T47D (cell line): ENCODE data around the gene SESTD1.

ENCODE experiments used
- DNase-seq, 2 experiments: peaks; one replicate each; pipeline versions ENCODE4 v3.0.0 to v3.0.0-alpha.2; 2011 to 2012; ENCODE audit warnings: low read depth in 1 of 2, low spot score in 1 of 2
- JUND ChIP-seq: IDR thresholded peaks from 2 replicates; pipeline ENCODE4 v1.6.1; 2012; ENCODE audit warnings: low read depth
- in situ Hi-C: cut with HindIII; loops from 2 replicates; pipeline ENCODE4 v1.10.0; 2016; ENCODE audit warnings: low sequenced_read_pairs, low pct_unique_long_range_greater_than_20kb

Gene SESTD1

GRCh38 chr2:179181002-179181401, 83.6 kb downstream of the SESTD1 start:
- TF ChIP-seq JUND, result no peak
- DNase-seq, result no peak
- in situ Hi-C loops, result no loop called here

DNA sequence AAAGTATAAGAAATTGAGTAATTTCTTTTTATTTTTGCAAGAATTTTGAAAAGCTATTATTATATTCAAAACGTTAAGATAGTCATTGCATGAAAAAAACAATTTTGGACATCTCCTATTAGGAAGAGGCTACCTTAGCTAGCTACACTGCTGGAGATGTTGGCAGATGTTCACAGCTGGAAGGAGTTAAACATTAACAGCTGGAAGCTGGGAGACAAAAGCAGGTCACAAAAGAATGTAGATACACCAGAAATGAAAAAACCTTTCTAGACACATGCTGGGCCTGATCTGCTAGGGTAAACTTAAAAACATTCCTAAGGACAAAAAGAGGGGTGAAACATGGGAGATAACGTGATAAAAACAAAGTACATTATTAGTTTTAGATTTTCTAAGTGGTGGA, 84.4 kb downstream of the SESTD1 start:
- TF ChIP-seq JUND, result no peak

DNA sequence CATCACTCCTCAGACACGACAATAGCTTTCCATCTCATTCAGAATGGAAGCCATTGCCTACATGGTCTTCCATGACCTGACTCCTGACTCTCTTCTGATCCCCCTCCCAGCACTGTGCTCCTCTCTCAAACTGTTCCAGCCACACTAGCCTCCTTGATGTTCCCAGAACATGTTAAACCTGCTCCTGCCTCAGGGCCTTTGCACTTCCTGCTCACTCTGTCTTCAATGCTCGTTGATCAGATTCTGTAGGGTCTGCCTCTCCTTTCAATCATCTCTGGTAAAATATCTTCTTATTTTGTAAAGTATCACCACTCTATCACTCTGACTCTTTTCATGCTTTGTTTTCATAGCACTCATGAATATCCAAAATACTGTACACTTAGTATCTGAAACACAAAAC, 84.9 kb downstream of the SESTD1 start:
- TF ChIP-seq JUND, result no peak
- DNase-seq, result peak in 1 of 2 experiments; percentile 1
- in situ Hi-C loops, result no loop called here

More for the DNA sequence above, 84.4 kb downstream of the SESTD1 start:
- peak in 1 of 2 experiments; percentile 1 for DNase-seq
- in situ Hi-C loops, result no loop called here

DNA sequence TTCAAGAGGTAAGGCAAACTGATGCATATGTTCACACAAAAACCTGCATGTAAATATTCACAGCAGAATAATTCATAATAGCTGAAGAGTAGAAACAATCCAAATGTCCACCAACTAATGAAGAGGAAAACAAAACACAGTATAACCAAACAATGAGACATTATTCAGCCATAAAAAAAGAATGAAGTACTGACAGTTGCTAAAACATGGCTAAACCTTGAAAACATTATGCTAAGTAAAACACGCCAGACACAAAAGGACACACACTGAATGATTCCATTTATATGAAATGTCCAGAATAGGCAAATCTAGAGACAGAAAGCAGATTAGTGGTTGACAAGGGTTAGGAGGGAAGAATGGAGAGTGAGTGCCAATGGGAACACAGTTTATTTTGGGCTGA, 86.9 kb downstream of the SESTD1 start:
- DNase-seq, result no peak
- in situ Hi-C loops, result no loop called here
- TF ChIP-seq JUND, result no peak

GRCh38 chr2:179174240-179174639, 90.4 kb downstream of the SESTD1 start:
- no peak for DNase-seq
- in situ Hi-C loops, result no loop called here
- no peak for TF ChIP-seq JUND

- TF ChIP-seq JUND, result no peak
- no peak for DNase-seq
- in situ Hi-C loops, result no loop called here
These were observed 91.7 kb downstream of the SESTD1 start for GRCh38 chr2:179172894-179173293.

- DNase-seq, result no peak
- no peak for TF ChIP-seq JUND
- in situ Hi-C loops, result no loop called here
These were observed 93.3 kb downstream of the SESTD1 start for GRCh38 chr2:179171371-179171770.

DNA sequence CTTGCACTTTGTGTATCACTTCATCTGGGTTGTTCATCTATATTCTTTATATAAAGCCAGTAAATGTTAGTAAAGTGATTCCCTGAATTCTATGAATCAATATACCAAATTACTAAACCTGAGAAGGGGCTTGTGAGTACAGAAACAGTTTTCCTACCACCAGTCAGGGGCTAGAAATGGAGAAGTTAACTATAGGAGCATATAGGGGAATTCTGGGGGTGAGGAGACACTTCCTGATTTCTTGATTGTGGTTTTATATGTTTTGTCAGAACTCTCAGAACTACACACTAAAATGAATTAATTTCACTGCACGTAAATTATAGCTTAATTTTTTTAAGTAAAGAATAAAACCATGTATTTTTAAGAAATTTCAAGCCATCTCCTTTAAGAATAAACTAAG, 93.7 kb downstream of the SESTD1 start:
- DNase-seq, result no peak
- in situ Hi-C loops, result no loop called here
- no peak for TF ChIP-seq JUND

- in situ Hi-C loops, result no loop called here
- TF ChIP-seq JUND, result no peak
- no peak for DNase-seq
These were observed 99.2 kb downstream of the SESTD1 start for GRCh38 chr2:179165356-179166000.

GRCh38 chr2:179141206-179141605, 123.4 kb downstream of the SESTD1 start:
- in situ Hi-C loops, result no loop called here
- DNase-seq, result no peak
- no peak for TF ChIP-seq JUND

DNA sequence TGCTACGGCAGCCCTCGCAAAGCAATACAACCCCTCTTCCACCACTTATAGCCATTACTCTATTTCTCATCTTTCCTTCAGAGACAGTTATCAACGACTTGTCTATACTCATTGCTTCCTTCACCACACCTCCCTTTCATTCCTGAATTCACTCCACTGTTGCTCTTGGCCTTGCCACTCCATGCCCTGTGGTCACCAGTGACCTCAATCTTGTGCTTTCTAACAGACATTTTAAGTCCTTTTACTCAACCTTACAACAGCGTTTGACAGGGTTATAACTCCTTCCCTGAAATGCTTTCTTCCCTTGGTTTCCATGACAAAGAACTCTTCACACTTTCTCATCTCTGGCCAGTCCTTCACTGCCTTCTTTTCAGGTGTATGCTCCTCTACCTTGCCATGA, 124.1 kb downstream of the SESTD1 start:
- TF ChIP-seq JUND, result no peak
- no peak for DNase-seq
- in situ Hi-C loops, result no loop called here

DNA sequence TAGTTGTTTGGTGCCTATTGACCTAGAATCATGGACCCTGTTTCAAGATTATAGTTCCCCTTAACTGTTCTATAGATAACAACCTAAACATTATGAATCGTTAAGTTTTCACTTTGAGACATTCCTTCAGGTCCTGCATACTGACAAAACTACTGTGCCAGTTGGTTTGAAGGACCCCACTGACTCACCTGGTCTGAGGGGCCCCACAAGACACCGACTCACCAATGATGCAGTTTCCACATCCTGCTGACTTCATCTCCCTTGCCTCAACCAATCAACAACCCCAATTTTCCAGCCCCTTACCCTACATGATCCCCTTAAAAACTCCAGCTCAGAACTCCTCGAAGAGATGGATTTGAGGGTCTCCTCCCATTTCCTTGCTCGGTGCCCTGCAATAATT, 125.1 kb downstream of the SESTD1 start:
- TF ChIP-seq JUND, result no peak
- in situ Hi-C loops, result no loop called here
- DNase-seq, result no peak

DNA sequence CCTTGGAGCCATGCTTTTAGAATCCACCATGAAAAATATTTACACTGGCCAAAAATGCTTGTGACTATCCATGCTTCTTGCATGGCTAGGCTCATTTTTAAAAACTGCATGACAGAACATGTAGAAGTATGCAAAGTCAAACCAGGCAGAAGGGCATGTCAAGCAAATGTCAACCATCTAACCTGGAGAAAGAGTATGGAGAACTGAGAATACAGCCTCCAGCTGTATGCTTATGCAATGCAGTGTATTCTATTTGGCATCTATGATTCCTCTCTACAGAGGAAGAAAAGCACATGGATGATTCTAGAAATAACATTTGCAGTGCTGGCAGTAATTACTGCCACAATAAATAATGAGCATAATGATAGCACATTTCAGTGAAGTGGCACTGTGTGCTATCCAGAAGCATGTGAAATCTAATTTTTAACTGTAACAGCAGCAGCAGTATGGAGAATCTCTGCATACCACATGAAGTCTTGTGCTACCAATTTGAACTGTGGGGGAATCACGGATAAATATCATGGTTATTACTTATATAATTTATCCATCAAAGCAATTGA, 127.4 kb downstream of the SESTD1 start:
- in situ Hi-C loops, result no loop called here
- TF ChIP-seq JUND, result no peak
- DNase-seq, result no peak

DNA sequence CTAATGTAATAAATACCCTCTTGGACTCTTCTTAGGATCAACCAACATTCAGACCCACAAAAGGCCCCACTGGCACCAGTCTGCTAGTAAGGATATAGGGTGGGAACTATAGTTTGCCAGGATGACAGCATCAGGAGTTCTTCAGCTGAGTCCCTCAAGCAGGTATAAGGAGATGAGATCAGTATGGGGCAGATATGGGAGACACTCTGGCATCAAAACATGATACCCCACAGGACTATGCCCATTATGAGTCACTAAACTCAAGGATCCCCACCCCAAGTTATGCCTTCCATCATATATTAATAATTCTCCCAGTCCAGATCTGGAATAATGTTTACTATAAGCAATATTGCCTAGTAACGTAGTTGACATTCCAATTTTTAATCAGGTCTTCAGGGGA, 131.6 kb downstream of the SESTD1 start:
- DNase-seq, result no peak
- TF ChIP-seq JUND, result no peak
- in situ Hi-C loops, result no loop called here
